Vagina (tissue), 2 donors: ENCODE results near the gene EFNA4. TPM values are rescaled to one million over a fixed set of nuclear protein-coding genes. Genes with fewer than 3 reads are reported as not detected.

Experiments
- DNase-seq, 2 donors: peaks; one replicate each; pipeline ENCODE4 v3.0.0-alpha.2; 2017; ENCODE audit errors: extremely low spot score in 2 of 2
- H3K27ac ChIP-seq: fragments of 200-600 bp; sonication (generic); one replicate; pipeline ENCODE4 v1.5.1; 2019
- H3K27me3 ChIP-seq: fragments of 200-600 bp; sonication (generic); one replicate; pipeline ENCODE4 v1.5.1; 2019
- H3K36me3 ChIP-seq, 2 donors: fragments of 200-600 bp; sonication (generic); one replicate each; pipeline ENCODE4 v1.5.1; 2017 to 2019
- H3K4me1 ChIP-seq: fragments of 200-600 bp; sonication (generic); one replicate; pipeline ENCODE4 v1.5.1; 2019
- H3K4me3 ChIP-seq, 2 donors: fragments of 200-600 bp; sonication (generic); 1 replicate in 1 of 2; 2 replicates in 1 of 2; pipeline ENCODE4 v1.5.1; 2016 to 2019
- H3K9me3 ChIP-seq: fragments of 200-600 bp; sonication (generic); one replicate; pipeline ENCODE4 v1.5.1; 2019
- CTCF ChIP-seq, 3 experiments: fragments of 450-650 bp in 2 of 3; fragments of 200-600 bp in 1 of 3; sonication (generic) in 1 of 3; IDR thresholded peaks; one replicate each; pipeline ENCODE4 v1.5.1; 2017 to 2019; ENCODE audit warnings: antibody characterized with exemption in 3 of 3, mild to moderate bottlenecking in 2 of 3, moderate library complexity in 2 of 3
- POLR2A ChIP-seq, 2 donors: fragments of 450-650 bp; IDR thresholded peaks; one replicate each; pipeline ENCODE4 v1.6.1; 2017; ENCODE audit warnings: antibody characterized with exemption in 2 of 2, mild to moderate bottlenecking in 2 of 2, moderate library complexity in 2 of 2
- POLR2AphosphoS5 ChIP-seq, 2 donors: sonication (generic); formaldehyde crosslinking; IDR thresholded peaks; one replicate each; pipeline ENCODE4 v1.9.0; 2017; ENCODE audit warnings: antibody characterized with exemption in 2 of 2, mild to moderate bottlenecking in 2 of 2, low read depth in 1 of 2; ENCODE audit not compliant: insufficient read depth in 1 of 2
- intact Hi-C: fragments of 100-400 bp; cut with DNase I; formaldehyde crosslinking; loops from one replicate; pipeline ENCODE4 v1.15.1; 2023
- total RNA-seq: library from RNA; depleted of rRNA; stranded (reverse); fragments of >200 nt; gene quantifications from one replicate; pipeline ENCODE4 v1.2.3, GENCODE V29; 2016

EFNA4 gene
- total RNA-seq, 1 donor from 2014 or later = 13.8 TPM

GRCh38 chr1:155083865-155084721, 20.6 kb downstream of the EFNA4 start:
- peaks cover 67% of the 10 kb centered on the region for H3K4me1 ChIP-seq
- peak overlapping the region; percentile 93 for H3K27ac ChIP-seq
- peak in 1 of 2 donors; percentile 90 for DNase-seq
- TF ChIP-seq CTCF (IDR thresholded peaks at IDR 0.05) (no peak), POLR2AphosphoS5 (IDR thresholded peaks at IDR 0.05; ENCODE audit: insufficient read depth in 1 of 2, low read depth in 1 of 2) (no peak)
- H3K27me3 ChIP-seq = peaks cover 24% of the 10 kb centered on the region
- intact Hi-C loops = loop anchor here (2.0 kb wide), 1 partner anchor 21 kb away; the partner anchor contains the start of gene EFNA4
- no peaks in the 10 kb centered on the region for H3K9me3 ChIP-seq
- H3K4me3 ChIP-seq = peak overlapping the region; percentile 62 to 66
- no peaks in the 10 kb centered on the region for H3K36me3 ChIP-seq

GRCh38 chr1:155084722-155085503, 21.4 kb downstream of the EFNA4 start:
- peaks cover 59% of the 10 kb centered on the region for H3K4me1 ChIP-seq
- intact Hi-C loops = loop anchor here (2.0 to 5.0 kb wide), 2 partner anchors 22 to 38 kb away; partner anchors contain the start of gene EFNA4

GRCh38 chr1:155085504-155086127, 22.1 kb downstream of the EFNA4 start:
- H3K36me3 ChIP-seq = no peaks in the 10 kb centered on the region
- DNase-seq = no peak
- TF ChIP-seq CTCF (IDR thresholded peaks at IDR 0.05) = no peak
- no peak for TF ChIP-seq POLR2AphosphoS5 (IDR thresholded peaks at IDR 0.05; ENCODE audit: insufficient read depth in 1 of 2, low read depth in 1 of 2)
- no peak for TF ChIP-seq POLR2A (IDR thresholded peaks at IDR 0.05)
- H3K27me3 ChIP-seq = peaks cover 17% of the 10 kb centered on the region
- no peaks in the 10 kb centered on the region for H3K9me3 ChIP-seq
- peaks cover 52% of the 10 kb centered on the region for H3K4me1 ChIP-seq
- intact Hi-C loops = loop anchor here (2.0 to 5.0 kb wide), 2 partner anchors 23 to 38 kb away; partner anchors contain the start of gene EFNA4
- peak overlapping the region; percentile 62 to 66 for H3K4me3 ChIP-seq
- H3K27ac ChIP-seq = peak overlapping the region; percentile 93

More at GRCh38 chr1:155084722-155085503, 21.4 kb downstream of the EFNA4 start:
- Histone ChIP-seq H3K36me3 (no peaks in the 10 kb centered on the region), H3K27ac (peak overlapping the region; percentile 93), H3K4me3 (peak overlapping the region; percentile 62 to 66), H3K27me3 (peaks cover 24% of the 10 kb centered on the region), H3K9me3 (no peaks in the 10 kb centered on the region)
- TF ChIP-seq CTCF (IDR thresholded peaks at IDR 0.05) (peak; percentile 89 to 99 (median 93)), POLR2AphosphoS5 (IDR thresholded peaks at IDR 0.05; ENCODE audit: insufficient read depth in 1 of 2, low read depth in 1 of 2) (peak; percentile 45 to 87), POLR2A (IDR thresholded peaks at IDR 0.05) (peak in 1 of 2 donors; percentile 2)
- no peak for DNase-seq

- peak in 1 of 2 donors; percentile 94 for DNase-seq
- Histone ChIP-seq H3K4me1 (peaks cover 49% of the 10 kb centered on the region), H3K4me3 (peak overlapping the region; percentile 62 to 66), H3K9me3 (no peaks in the 10 kb centered on the region), H3K27ac (peak overlapping the region; percentile 93), H3K27me3 (peaks cover 11% of the 10 kb centered on the region), H3K36me3 (no peaks in the 10 kb centered on the region)
- intact Hi-C loops = loop anchor here (5.0 kb wide), 1 partner anchor 39 kb away; no protein-coding TSS in a partner anchor
- TF ChIP-seq POLR2A (IDR thresholded peaks at IDR 0.05) (no peak), CTCF (IDR thresholded peaks at IDR 0.05) (peak; percentile 59 to 99 (median 94))
These were observed 22.7 kb downstream of the EFNA4 start for GRCh38 chr1:155086128-155086741.
